Suprapubic skin (tissue), 4 donors: ENCODE results near the gene STX1A. TPM values are rescaled to one million over a fixed set of nuclear protein-coding genes. Genes with fewer than 3 reads are reported as not detected.
"Not testable (repeated sequence)": the region's sequence is repeated elsewhere in the genome, so short reads cannot be mapped to it uniquely, and the experiment has no call there.

Experiments used
- DNase-seq, 2 donors: peaks; one replicate each; pipeline ENCODE4 v3.0.0-alpha.2; 2019; ENCODE audit warnings: low spot score in 2 of 2
- H3K27ac ChIP-seq: fragments of 200-600 bp; sonication (generic); one replicate; pipeline ENCODE4 v1.5.1; 2019
- H3K27me3 ChIP-seq: fragments of 200-600 bp; sonication (generic); one replicate; pipeline ENCODE4 v1.5.1; 2019
- H3K36me3 ChIP-seq: fragments of 200-600 bp; sonication (generic); one replicate; pipeline ENCODE4 v1.5.1; 2019
- H3K4me1 ChIP-seq: fragments of 200-600 bp; sonication (generic); one replicate; pipeline ENCODE4 v1.5.1; 2019
- H3K4me3 ChIP-seq: fragments of 200-600 bp; sonication (generic); one replicate; pipeline ENCODE4 v1.5.1; 2019; ENCODE audit warnings: mild to moderate bottlenecking
- H3K9me3 ChIP-seq: fragments of 200-600 bp; sonication (generic); one replicate; pipeline ENCODE4 v1.5.1; 2019
- CTCF ChIP-seq, 2 donors: fragments of 200-600 bp in 1 of 2; fragments of 450-650 bp in 1 of 2; sonication (generic) in 1 of 2; IDR thresholded peaks; one replicate each; pipeline ENCODE4 v1.5.1; 2016 to 2019; ENCODE audit warnings: antibody characterized with exemption in 2 of 2, mild to moderate bottlenecking in 1 of 2, moderate library complexity in 1 of 2
- EP300 ChIP-seq: sonication (generic); formaldehyde crosslinking; IDR thresholded peaks from one replicate; pipeline ENCODE4 v1.6.1; 2017; ENCODE audit warnings: antibody characterized with exemption
- POLR2A ChIP-seq, 2 donors: fragments of 450-650 bp; IDR thresholded peaks; one replicate each; pipeline ENCODE4 v1.6.1; 2017; ENCODE audit warnings: antibody characterized with exemption in 2 of 2, mild to moderate bottlenecking in 2 of 2, moderate library complexity in 2 of 2
- POLR2AphosphoS5 ChIP-seq, 3 donors: sonication (generic); formaldehyde crosslinking; IDR thresholded peaks; one replicate each; pipeline ENCODE4 v1.6.1; 2017; ENCODE audit warnings: antibody characterized with exemption in 3 of 3
- WGBS: methylation state at CpG from one replicate; pipeline ENCODE4 v1.1.5; 2018; 5-methylcytosine and 5-hydroxymethylcytosine counted together
- total RNA-seq, 4 donors: library from RNA; depleted of rRNA; stranded (reverse); fragments of >200 nt; gene quantifications; one replicate each; pipeline ENCODE4 v1.1.0, GENCODE V29; 2016

Gene STX1A
- total RNA-seq, 4 donors from 2014 or later = 3.3 to 6.0 (median 4.3) TPM

- Histone ChIP-seq H3K27ac (no peak overlapping the region), H3K36me3 (no peaks in the 10 kb centered on the region), H3K4me1 (peaks cover 20% of the 10 kb centered on the region), H3K27me3 (no peaks in the 10 kb centered on the region), H3K4me3 (no peak overlapping the region), H3K9me3 (no peaks in the 10 kb centered on the region)
- 85% methylated on average over 7 of the region's 19 CpGs for WGBS
- TF ChIP-seq POLR2AphosphoS5 (IDR thresholded peaks at IDR 0.05) (no peak), POLR2A (IDR thresholded peaks at IDR 0.05) (no peak), EP300 (no peak), CTCF (IDR thresholded peaks at IDR 0.05) (no peak)
- DNase-seq = no peak
Measured at GRCh38 chr7:73669288-73669701, 50.2 kb downstream of the STX1A start.

GRCh38 chr7:73668886-73669230, 50.6 kb downstream of the STX1A start:
- no peaks in the 10 kb centered on the region for H3K27me3 ChIP-seq
- peak overlapping the region; percentile 75 for H3K4me3 ChIP-seq
- DNase-seq = no peak
- H3K9me3 ChIP-seq = no peaks in the 10 kb centered on the region
- no peaks in the 10 kb centered on the region for H3K36me3 ChIP-seq
- H3K4me1 ChIP-seq = peaks cover 20% of the 10 kb centered on the region
- no peak overlapping the region for H3K27ac ChIP-seq
- TF ChIP-seq POLR2AphosphoS5 (IDR thresholded peaks at IDR 0.05) = no peak
- TF ChIP-seq EP300 = no peak
- 27% methylated on average over 5 of the region's 5 CpGs for WGBS

- no peak overlapping the region for H3K27ac ChIP-seq
- H3K4me1 ChIP-seq = peaks cover 20% of the 10 kb centered on the region
- DNase-seq = no peak
- peak overlapping the region; percentile 75 for H3K4me3 ChIP-seq
- H3K36me3 ChIP-seq = no peaks in the 10 kb centered on the region
- TF ChIP-seq POLR2AphosphoS5 (IDR thresholded peaks at IDR 0.05) = no peak
- no peak for TF ChIP-seq CTCF (IDR thresholded peaks at IDR 0.05)
- no peak for TF ChIP-seq POLR2A (IDR thresholded peaks at IDR 0.05)
- no peak for TF ChIP-seq EP300
- H3K27me3 ChIP-seq = no peaks in the 10 kb centered on the region
- H3K9me3 ChIP-seq = no peaks in the 10 kb centered on the region
- 3% methylated on average over 13 of the region's 52 CpGs for WGBS
Measured at GRCh38 chr7:73668103-73668885, 51.2 kb downstream of the STX1A start.

- Histone ChIP-seq H3K27me3 (no peaks in the 10 kb centered on the region), H3K27ac (no peak within 1 kb of the TSS)
Measured at GRCh38 chr7:73667344-73668102, 51.9 kb downstream of the STX1A start, which contains the start of gene VPS37D. VPS37D (plus strand) TSS chr7:73667831; CDS start chr7:73667959, 128 bp downstream.

GRCh38 chr7:73663033-73663432, 56.4 kb downstream of the STX1A start:
- no peak overlapping the region for H3K27ac ChIP-seq
- H3K9me3 ChIP-seq = no peaks in the 10 kb centered on the region
- H3K4me1 ChIP-seq = peaks cover 6% of the 10 kb centered on the region
- H3K4me3 ChIP-seq = no peak overlapping the region
- no peaks in the 10 kb centered on the region for H3K36me3 ChIP-seq
- no peaks in the 10 kb centered on the region for H3K27me3 ChIP-seq
- TF ChIP-seq POLR2AphosphoS5 (IDR thresholded peaks at IDR 0.05) (no peak), CTCF (IDR thresholded peaks at IDR 0.05) (no peak), POLR2A (IDR thresholded peaks at IDR 0.05) (no peak), EP300 (no peak)
- DNase-seq = no peak

More at GRCh38 chr7:73667344-73668102, 51.9 kb downstream of the STX1A start, which contains the start of gene VPS37D:
- Histone ChIP-seq H3K4me3 (peak within 1 kb of the TSS; percentile 75), H3K4me1 (peaks cover 20% of the 10 kb centered on the region), H3K36me3 (no peaks in the 10 kb centered on the region), H3K9me3 (no peaks in the 10 kb centered on the region)
- peak; percentile 90 to 93 for DNase-seq
- 4% methylated on average over 17 of the region's 79 CpGs for WGBS
- peak in 1 of 3 donors; percentile 41 for TF ChIP-seq POLR2AphosphoS5 (IDR thresholded peaks at IDR 0.05)
- TF ChIP-seq CTCF (IDR thresholded peaks at IDR 0.05) = peak; percentile 92 to 93
- no peak for TF ChIP-seq POLR2A (IDR thresholded peaks at IDR 0.05)
- TF ChIP-seq EP300 = no peak

GRCh38 chr7:73660594-73660993, 58.9 kb downstream of the STX1A start:
- not testable (repeated sequence) for H3K27me3 ChIP-seq, H3K4me3 ChIP-seq, H3K9me3 ChIP-seq, H3K36me3 ChIP-seq, H3K27ac ChIP-seq, DNase-seq, H3K4me1 ChIP-seq
- 48% methylated on average over 4 of the region's 4 CpGs for WGBS
